ENCODE results near the gene HDAC4. TPM values are rescaled to one million over a fixed set of nuclear protein-coding genes. Genes with fewer than 3 reads are reported as not detected.
A peak's percentile ranks its signal among the peaks of the same experiment; 100 is the strongest.

Gene HDAC4
- polyA plus RNA-seq, 1 donor (not counting 4 experiments of a cell fraction or from before 2014, with no cell fraction given) = 2.9 TPM

GRCh38 chr2:239269916-239270315 lies 130.9 kb downstream of the HDAC4 start:
- Histone ChIP-seq H2AFZ (ENCODE audit: control insufficient read depth, low read length) (no peak overlapping the region), H3K4me3 (ENCODE audit: control insufficient read depth in 2 of 3, extremely low read depth in 1 of 3, insufficient read depth in 2 of 3, low read depth in 1 of 3, low read length in 3 of 3) (no peak overlapping the region), H3K9ac (ENCODE audit: control insufficient read depth, extremely low read depth, insufficient read depth, low read length) (no peak overlapping the region), H3K4me2 (ENCODE audit: control insufficient read depth, extremely low read depth, insufficient read depth, low read depth, low read length) (no peak overlapping the region), H3K36me3 (ENCODE audit: control insufficient read depth in 2 of 2, extremely low read depth in 1 of 2, insufficient read depth in 2 of 2, low read length in 2 of 2) (no peaks in the 10 kb centered on the region), H3K9me1 (ENCODE audit: control insufficient read depth, extremely low read depth, insufficient read depth, low read length) (peaks cover 2% of the 10 kb centered on the region), H3K4me1 (ENCODE audit: control insufficient read depth, extremely low read depth, insufficient read depth, low read length) (peaks cover 18% of the 10 kb centered on the region), H3K27me3 (ENCODE audit: control insufficient read depth, extremely low read depth, insufficient read depth, low read length) (no peaks in the 10 kb centered on the region), H3K27ac (ENCODE audit: control insufficient read depth, insufficient read depth, low read length) (no peak overlapping the region), H3K79me2 (ENCODE audit: control insufficient read depth, insufficient read depth, low read length) (peaks cover 11% of the 10 kb centered on the region), H4K20me1 (ENCODE audit: control insufficient read depth, extremely low read depth, insufficient read depth, low read length) (peaks cover 2% of the 10 kb centered on the region), H3K9me3 (ENCODE audit: control insufficient read depth, low read depth, low read length) (no peaks in the 10 kb centered on the region)
- TF ChIP-seq EZH2 (IDR thresholded peaks at IDR 0.05; ENCODE audit: low read length) = no peak
- no peak for TF ChIP-seq CTCF (optimal IDR thresholded peaks at IDR 0.05 in 1 of 3, IDR thresholded peaks at IDR 0.05 in 1 of 3, conservative IDR thresholded peaks at IDR 0.05 in 1 of 3; ENCODE audit: extremely low read depth in 1 of 3, insufficient read depth in 2 of 3, low read length in 3 of 3)
- no peak for FAIRE-seq
- dilution Hi-C loops (cut with MboI; ENCODE audit: extremely low pct_ligation_motif_present, low sequenced_read_pairs) = no loop called here
- DNase-seq (ENCODE audit: low read depth, low spot score) = no peak

- Histone ChIP-seq H3K27ac (ENCODE audit: control insufficient read depth, insufficient read depth, low read length) (no peak overlapping the region), H3K9me3 (ENCODE audit: control insufficient read depth, low read depth, low read length) (no peaks in the 10 kb centered on the region), H3K4me2 (ENCODE audit: control insufficient read depth, extremely low read depth, insufficient read depth, low read depth, low read length) (no peak overlapping the region), H4K20me1 (ENCODE audit: control insufficient read depth, extremely low read depth, insufficient read depth, low read length) (peaks cover 3% of the 10 kb centered on the region), H3K27me3 (ENCODE audit: control insufficient read depth, extremely low read depth, insufficient read depth, low read length) (no peaks in the 10 kb centered on the region), H3K36me3 (ENCODE audit: control insufficient read depth in 2 of 2, extremely low read depth in 1 of 2, insufficient read depth in 2 of 2, low read length in 2 of 2) (no peaks in the 10 kb centered on the region), H3K4me1 (ENCODE audit: control insufficient read depth, extremely low read depth, insufficient read depth, low read length) (peaks cover 18% of the 10 kb centered on the region), H3K79me2 (ENCODE audit: control insufficient read depth, insufficient read depth, low read length) (peaks cover 11% of the 10 kb centered on the region), H3K4me3 (ENCODE audit: control insufficient read depth in 2 of 3, extremely low read depth in 1 of 3, insufficient read depth in 2 of 3, low read depth in 1 of 3, low read length in 3 of 3) (no peak overlapping the region), H3K9me1 (ENCODE audit: control insufficient read depth, extremely low read depth, insufficient read depth, low read length) (peaks cover 2% of the 10 kb centered on the region), H2AFZ (ENCODE audit: control insufficient read depth, low read length) (no peak overlapping the region), H3K9ac (ENCODE audit: control insufficient read depth, extremely low read depth, insufficient read depth, low read length) (no peak overlapping the region)
- dilution Hi-C loops (cut with MboI; ENCODE audit: extremely low pct_ligation_motif_present, low sequenced_read_pairs) = no loop called here
- TF ChIP-seq CTCF (optimal IDR thresholded peaks at IDR 0.05 in 1 of 3, IDR thresholded peaks at IDR 0.05 in 1 of 3, conservative IDR thresholded peaks at IDR 0.05 in 1 of 3; ENCODE audit: extremely low read depth in 1 of 3, insufficient read depth in 2 of 3, low read length in 3 of 3) (peak in 2 of 3 experiments; percentile 9 to 44), EZH2 (IDR thresholded peaks at IDR 0.05; ENCODE audit: low read length) (no peak)
- FAIRE-seq = no peak
- no peak for DNase-seq (ENCODE audit: low read depth, low spot score)
Observed at GRCh38 chr2:239269173-239269885, 131.5 kb downstream of the HDAC4 start.
